Endothelial cell of umbilical vein (primary cell): ENCODE measurements around the gene BANF2. TPM values are rescaled to one million over a fixed set of nuclear protein-coding genes. Genes with fewer than 3 reads are reported as not detected.

Source experiments
- BruUV-seq: library from RNA; stranded (reverse); fragments of 400-500 nt; replicated peaks from 2 replicates; lab custom pipeline; 2021; lab: Mats Ljungman, UMichigan
- CTCF ChIA-PET: fragments of 300-600, 350-600 bp; sonication (Branson Sonifier 250); formaldehyde crosslinking; loops from one replicate; lab custom pipeline; 2021; ENCODE audit warnings: antibody characterized with exemption, inconsistent platforms; lab: Charles Lee
- POLR2A ChIA-PET: fragments of 300-600, 350-600 bp; sonication (Branson Sonifier 250); formaldehyde crosslinking; loops from one replicate; lab custom pipeline; 2021; ENCODE audit warnings: antibody characterized with exemption, inconsistent platforms; lab: Charles Lee
- DNase-seq: peaks from one replicate; pipeline ENCODE4 v3.0.0-alpha.2; 2011; ENCODE audit warnings: low read depth, low spot score
- FAIRE-seq: peaks from 2 replicates; lab custom pipeline; 2011; peaks lifted over from hg19 to GRCh38; lab: Jason Lieb, UNC
- H2AFZ ChIP-seq: 2 replicates; pipeline ENCODE4 v1.6.0; 2012; ENCODE audit warnings: low read depth, low read length, control low read depth, inconsistent platforms
- H3K27ac ChIP-seq: 2 replicates; pipeline ENCODE4 v1.5.1; 2011; ENCODE audit warnings: low read depth, mild to moderate bottlenecking, control low read depth, low read length, moderate library complexity; ENCODE audit not compliant: insufficient read depth
- H3K27me3 ChIP-seq, 2 experiments: 2 replicates each; pipeline versions ENCODE4 v1.6.0 to v1.6.1; 2011; ENCODE audit warnings: low read length in 2 of 2, mixed read lengths in 1 of 2; ENCODE audit not compliant: control insufficient read depth in 2 of 2, insufficient read depth in 2 of 2
- H3K36me3 ChIP-seq, 2 experiments: 2 replicates in 1 of 2; 3 replicates in 1 of 2; pipeline ENCODE4 v1.5.1; 2011; ENCODE audit warnings: low read length in 2 of 2, mild to moderate bottlenecking in 1 of 2, moderate library complexity in 1 of 2; ENCODE audit not compliant: control insufficient read depth in 2 of 2, insufficient read depth in 2 of 2; ENCODE audit errors: extremely low read depth in 1 of 2
- H3K4me1 ChIP-seq: 3 replicates; pipeline ENCODE4 v1.5.1; 2011; ENCODE audit warnings: mild to moderate bottlenecking, low read length; ENCODE audit not compliant: control insufficient read depth, insufficient read depth; ENCODE audit errors: extremely low read depth
- H3K4me2 ChIP-seq: 2 replicates; pipeline ENCODE4 v1.6.1; 2011; ENCODE audit warnings: low read length, control low read depth, mixed read lengths; ENCODE audit not compliant: insufficient read depth
- H3K4me3 ChIP-seq, 3 experiments: fragments of 200-600 bp in 1 of 3; sonication (generic), shearing (Covaris generic) in 1 of 3; replicated peaks in 1 of 3; 2 replicates each; pipeline ENCODE4 v1.5.1; 2011 to 2016; ENCODE audit warnings: control low read depth in 3 of 3, low read length in 3 of 3, mild to moderate bottlenecking in 2 of 3, inconsistent platforms in 1 of 3, low read depth in 1 of 3, moderate library complexity in 1 of 3; ENCODE audit not compliant: insufficient read depth in 1 of 3
- H3K79me2 ChIP-seq: 2 replicates; pipeline ENCODE4 v1.6.0; 2012; ENCODE audit warnings: low read length, inconsistent platforms; ENCODE audit not compliant: control insufficient read depth, insufficient read depth
- H3K9ac ChIP-seq: replicated peaks from 2 replicates; pipeline ENCODE3; 2011; ENCODE audit warnings: low read length, control low read depth; ENCODE audit not compliant: insufficient read depth; ENCODE audit errors: extremely low read depth
- H3K9me1 ChIP-seq: replicated peaks from 3 replicates; pipeline ENCODE4 v1.6.0; 2011; ENCODE audit warnings: mild to moderate bottlenecking, low read length; ENCODE audit not compliant: control insufficient read depth, insufficient read depth; ENCODE audit errors: extremely low read depth
- H3K9me3 ChIP-seq: replicated peaks from 2 replicates; pipeline ENCODE4 v1.5.1; 2012; ENCODE audit warnings: low read length, inconsistent platforms; ENCODE audit not compliant: control insufficient read depth, insufficient read depth
- H4K20me1 ChIP-seq: replicated peaks from 2 replicates; pipeline ENCODE3; 2011; ENCODE audit warnings: mild to moderate bottlenecking, low read length; ENCODE audit not compliant: control insufficient read depth, insufficient read depth; ENCODE audit errors: extremely low read depth
- CTCF ChIP-seq, 2 donors: IDR thresholded peaks; 1 replicate in 1 of 2; 2 replicates in 1 of 2; pipeline ENCODE4 v1.5.1; 2011; ENCODE audit warnings: low read length in 2 of 2, mild to moderate bottlenecking in 2 of 2, moderate library complexity in 2 of 2, control low read depth in 1 of 2, inconsistent platforms in 1 of 2, low read depth in 1 of 2; ENCODE audit not compliant: insufficient read depth in 1 of 2; ENCODE audit errors: extremely low read depth in 1 of 2
- EZH2 ChIP-seq: IDR thresholded peaks from 2 replicates; pipeline ENCODE4 v1.6.1; 2012; ENCODE audit warnings: borderline replicate concordance, low read depth, mild to moderate bottlenecking, moderate library complexity, low read length, inconsistent platforms; ENCODE audit not compliant: severe bottlenecking
- FOS ChIP-seq: IDR thresholded peaks from 2 replicates; pipeline ENCODE4 v1.6.1; 2011; ENCODE audit warnings: mild to moderate bottlenecking, low read length, moderate library complexity, borderline replicate concordance; ENCODE audit not compliant: insufficient read depth
- GATA2 ChIP-seq: IDR thresholded peaks from 2 replicates; pipeline ENCODE4 v1.7.0; 2011; ENCODE audit warnings: low read depth, mild to moderate bottlenecking, moderate library complexity, mixed read lengths, low read length; ENCODE audit not compliant: insufficient read length, insufficient read depth
- JUN ChIP-seq: IDR thresholded peaks from 2 replicates; pipeline ENCODE4 v1.6.1; 2011; ENCODE audit warnings: borderline replicate concordance, low read depth; ENCODE audit not compliant: insufficient read length, insufficient read depth
- MAX ChIP-seq: IDR thresholded peaks from 2 replicates; pipeline ENCODE4 v1.6.1; 2011; ENCODE audit not compliant: insufficient read depth, insufficient read length
- MYC ChIP-seq: IDR thresholded peaks from one replicate; pipeline ENCODE4 v1.6.1; 2011; ENCODE audit warnings: mild to moderate bottlenecking, low read depth, low read length
- POLR2A ChIP-seq: IDR thresholded peaks from 2 replicates; pipeline ENCODE4 v1.6.1; 2012; ENCODE audit warnings: low read depth, mild to moderate bottlenecking, control low read depth, low read length
- POLR2AphosphoS5 ChIP-seq: IDR thresholded peaks from 2 replicates; pipeline ENCODE4 v1.6.1; 2012; ENCODE audit warnings: low read depth, mild to moderate bottlenecking, control low read depth, low read length, moderate library complexity; ENCODE audit not compliant: insufficient read depth
- dilution Hi-C: fragments of 300-500 bp; cut with MboI; formaldehyde crosslinking; loops from one replicate; pipeline ENCODE4 v1.15.0; 2019; ENCODE audit warnings: low sequenced_read_pairs; ENCODE audit not compliant: extremely low pct_ligation_motif_present
- intact Hi-C: fragments of 100-400 bp; cut with micrococcal nuclease; formaldehyde crosslinking; loops from one replicate; pipeline ENCODE4 v1.10.0; 2022
- polyA plus RNA-seq, 4 experiments: library from polyadenylated mRNA; depleted of rRNA in 3 of 4; stranded (reverse) in 3 of 4; unstranded in 1 of 4; fragments of >200 nt; gene quantifications; 2 replicates each; pipeline versions ENCODE4 v1.2.1 to v1.2.3, GENCODE V29; 2011 to 2012; ENCODE audit warnings: missing spikeins in 1 of 4
- total RNA-seq: library from RNA; stranded (reverse); gene quantifications from 2 replicates; pipeline ENCODE4 v1.2.3, GENCODE V29; 2021

Gene BANF2
- total and polyA plus RNA-seq, 2 donors (not counting 3 experiments of a cell fraction or from before 2014, with no cell fraction given), result not detected

GRCh38 chr20:17749626-17749977, 49.8 kb downstream of the BANF2 start:
- dilution Hi-C loops, result no loop called here
- Histone ChIP-seq H3K4me3 (no peak overlapping the region), H4K20me1 (no peaks in the 10 kb centered on the region), H3K79me2 (no peaks in the 10 kb centered on the region), H3K9me3 (no peaks in the 10 kb centered on the region), H3K9ac (peak overlapping the region; percentile 56), H3K27ac (peak overlapping the region; percentile 70), H3K36me3 (no peaks in the 10 kb centered on the region), H3K4me1 (peaks cover 24% of the 10 kb centered on the region), H3K4me2 (no peak overlapping the region), H2AFZ (peak overlapping the region; percentile 55), H3K9me1 (no peaks in the 10 kb centered on the region), H3K27me3 (peaks cover 4 to 15% of the 10 kb centered on the region in 2 experiments)
- DNase-seq (no peak), FAIRE-seq (no peak)
- POLR2A ChIA-PET, result interaction anchor here (1.1 kb wide), 1 partner anchor 67 kb away, joined by 4 read pairs; the partner anchor contains the start of gene RRBP1
- CTCF ChIA-PET, result interaction anchor here (1.1 to 2.8 kb wide), 4 partner anchors 11 to 147 kb away, joined by 3 to 10 read pairs (median 5); partner anchors contain the start of gene RRBP1
- intact Hi-C loops, result loop anchor here (10.0 kb wide), 1 partner anchor 245 kb away; no protein-coding TSS in a partner anchor
- BruUV-seq, result no TSS peak
- TF ChIP-seq FOS (no peak), EZH2 (no peak), POLR2AphosphoS5 (no peak), MAX (no peak), CTCF (IDR thresholded peaks at IDR 0.05; ENCODE audit: extremely low read depth in 1 of 2, insufficient read depth in 1 of 2, low read depth in 1 of 2, low read length in 2 of 2) (no peak), GATA2 (no peak), POLR2A (no peak), JUN (no peak), MYC (no peak)
